SK-N-MC (cell line): Measurements from ENCODE around the gene ALPL.

Experiments used
- DNase-seq: peaks from one replicate; pipeline ENCODE4 v3.0.0-alpha.2; 2011; ENCODE audit warnings: low read depth, low spot score
- H3K27ac ChIP-seq: fragments of 200-600 bp; sonication (generic); 2 replicates; pipeline ENCODE4 v1.5.1; 2016; ENCODE audit warnings: mixed run types
- H3K36me3 ChIP-seq: fragments of 200-600 bp; sonication (generic); 2 replicates; pipeline ENCODE4 v1.6.1; 2017; ENCODE audit warnings: antibody characterized with exemption, low read length, mixed read lengths; ENCODE audit not compliant: insufficient read depth
- H3K4me3 ChIP-seq: fragments of 200-600 bp; sonication (generic); 2 replicates; pipeline ENCODE4 v1.5.1; 2016
- H3K9ac ChIP-seq: fragments of 200-600 bp; sonication (generic); 2 replicates; pipeline ENCODE4 v1.8.0; 2017; ENCODE audit warnings: mixed run types, mixed read lengths; ENCODE audit not compliant: insufficient read length
- H3K9me3 ChIP-seq: fragments of 200-600 bp; sonication (generic); 2 replicates; pipeline ENCODE4 v1.6.1; 2017; ENCODE audit warnings: low read depth, mild to moderate bottlenecking, antibody characterized with exemption, low read length, moderate library complexity, mixed read lengths
- EZH2 ChIP-seq: fragments of 200-600 bp; sonication (generic); IDR thresholded peaks from one replicate; pipeline ENCODE4 v1.6.1; 2017; ENCODE audit warnings: antibody characterized with exemption
- FOXP2 ChIP-seq: optimal IDR thresholded peaks from 2 replicates; pipeline ENCODE3; 2011; ENCODE audit warnings: mild to moderate bottlenecking, moderate library complexity; ENCODE audit not compliant: insufficient read depth; ENCODE audit errors: extremely low read length, control extremely low read depth
- POLR2AphosphoS5 ChIP-seq: IDR thresholded peaks from 2 replicates; pipeline ENCODE4 v1.6.1; 2012; ENCODE audit warnings: mild to moderate bottlenecking, low read depth, low read length, borderline replicate concordance

ALPL gene

GRCh38 chr1:21531241-21531640 is 22.0 kb downstream of the ALPL start:
- H3K36me3 ChIP-seq, result peaks cover 5% of the 10 kb centered on the region; the same call in 1 of the 2 replicates
- no peak for DNase-seq
- no peak overlapping the region for H3K9ac ChIP-seq
- no peak for TF ChIP-seq FOXP2
- no peak for TF ChIP-seq EZH2
- no peak for TF ChIP-seq POLR2AphosphoS5
- no peak overlapping the region for H3K4me3 ChIP-seq
- H3K27ac ChIP-seq, result no peak overlapping the region
- H3K9me3 ChIP-seq, result no peaks in the 10 kb centered on the region

DNA sequence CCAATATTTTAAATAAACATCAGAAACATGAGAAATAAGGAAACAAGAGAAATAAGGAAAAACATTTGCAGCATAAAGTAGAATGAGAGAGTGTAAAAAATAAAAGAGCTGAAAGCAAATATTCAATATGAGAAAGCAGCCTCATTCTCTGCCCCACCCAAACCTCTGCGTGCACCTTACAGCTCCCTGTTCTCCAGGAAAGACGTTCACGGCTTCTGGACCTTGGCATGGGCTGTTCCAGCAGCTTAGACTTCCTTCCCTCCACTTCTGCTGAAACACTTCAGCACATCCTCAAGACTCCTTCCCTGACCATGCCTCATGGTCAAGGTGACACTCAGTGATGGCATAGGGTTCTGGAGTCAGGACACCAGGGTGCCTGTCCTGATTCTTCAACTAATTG is 23.3 kb downstream of the ALPL start:
- no peak overlapping the region for H3K4me3 ChIP-seq
- H3K9ac ChIP-seq, result no peak overlapping the region
- TF ChIP-seq EZH2 (no peak), FOXP2 (no peak), POLR2AphosphoS5 (no peak)
- H3K36me3 ChIP-seq, result peaks cover 5% of the 10 kb centered on the region; the same call in 1 of the 2 replicates
- no peaks in the 10 kb centered on the region for H3K9me3 ChIP-seq
- no peak for DNase-seq
- H3K27ac ChIP-seq, result no peak overlapping the region

DNA sequence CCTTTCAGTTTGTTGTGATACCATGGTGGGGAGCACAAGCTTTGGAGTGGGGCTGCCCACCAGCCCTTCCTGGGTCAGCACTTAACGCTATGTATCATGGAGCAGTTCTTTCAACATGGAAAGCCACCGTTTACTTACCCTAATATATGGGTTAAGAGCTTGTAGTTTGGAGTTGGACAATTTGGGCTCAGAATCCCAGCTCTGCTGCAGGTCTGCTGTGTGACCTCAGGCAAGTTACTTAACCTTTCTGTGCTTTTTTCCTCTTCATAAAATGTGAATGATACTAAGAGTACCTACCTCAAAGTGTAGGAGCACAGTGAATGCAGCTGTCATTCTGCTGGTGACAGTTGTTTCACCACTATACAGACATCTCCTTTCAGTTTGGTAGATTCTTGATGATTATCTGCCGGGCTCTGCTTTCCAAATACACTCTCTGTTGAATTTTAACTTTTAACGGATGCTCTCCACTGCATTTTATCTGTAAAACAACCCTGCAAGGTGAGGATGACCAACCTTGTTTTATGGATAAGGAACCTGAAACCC is 23.8 kb downstream of the ALPL start:
- H3K27ac ChIP-seq, result no peak overlapping the region
- no peak for DNase-seq
- no peak overlapping the region for H3K9ac ChIP-seq
- no peak overlapping the region for H3K4me3 ChIP-seq
- TF ChIP-seq EZH2 (no peak), POLR2AphosphoS5 (no peak), FOXP2 (no peak)
- H3K9me3 ChIP-seq, result no peaks in the 10 kb centered on the region
- peaks cover 5% of the 10 kb centered on the region; the same call in 1 of the 2 replicates for H3K36me3 ChIP-seq

GRCh38 chr1:21534146-21534545 is 24.9 kb downstream of the ALPL start:
- H3K9ac ChIP-seq, result no peak overlapping the region

GRCh38 chr1:21534674-21535378 is 25.6 kb downstream of the ALPL start:
- H3K36me3 ChIP-seq, result peaks cover 5% of the 10 kb centered on the region; the same call in 1 of the 2 replicates
- no peak for DNase-seq
- H3K9me3 ChIP-seq, result no peaks in the 10 kb centered on the region
- no peak overlapping the region for H3K9ac ChIP-seq
- H3K4me3 ChIP-seq, result no peak overlapping the region
- no peak overlapping the region for H3K27ac ChIP-seq
- TF ChIP-seq POLR2AphosphoS5 (no peak), FOXP2 (no peak), EZH2 (no peak)

More at GRCh38 chr1:21534146-21534545, 24.9 kb downstream of the ALPL start:
- Histone ChIP-seq H3K4me3 (no peak overlapping the region), H3K9me3 (no peaks in the 10 kb centered on the region), H3K36me3 (peaks cover 5% of the 10 kb centered on the region; the same call in 1 of the 2 replicates), H3K27ac (no peak overlapping the region)
- DNase-seq, result no peak
- TF ChIP-seq FOXP2, result no peak
- TF ChIP-seq EZH2, result no peak
- no peak for TF ChIP-seq POLR2AphosphoS5

DNA sequence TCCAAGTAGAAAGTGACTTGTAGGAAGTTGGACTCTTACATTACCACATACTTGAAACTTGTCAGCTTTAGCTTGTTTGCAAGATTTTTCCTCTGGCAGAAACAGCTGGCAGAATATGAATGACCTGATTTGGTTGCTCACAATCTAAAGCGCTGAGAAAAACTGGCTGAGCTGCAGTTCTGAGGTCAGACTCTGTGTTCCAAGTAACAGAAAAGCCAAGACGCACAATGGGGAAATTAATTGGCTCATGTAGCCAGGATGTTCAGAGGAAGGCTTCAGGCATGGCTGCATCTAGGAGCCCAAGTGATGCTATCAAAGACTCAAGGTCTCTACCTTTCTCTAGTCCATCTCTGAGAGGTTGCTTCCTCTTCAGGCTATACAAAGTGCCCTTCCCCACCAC is 27.0 kb downstream of the ALPL start:
- no peak for DNase-seq
- no peak overlapping the region for H3K9ac ChIP-seq
- TF ChIP-seq FOXP2, result no peak
- TF ChIP-seq POLR2AphosphoS5, result no peak
- TF ChIP-seq EZH2, result no peak
- no peak overlapping the region for H3K4me3 ChIP-seq
- H3K36me3 ChIP-seq, result no peaks in the 10 kb centered on the region; the same call in 1 of the 2 replicates
- H3K27ac ChIP-seq, result no peak overlapping the region
- H3K9me3 ChIP-seq, result no peaks in the 10 kb centered on the region

- no peaks in the 10 kb centered on the region for H3K9me3 ChIP-seq
- DNase-seq, result no peak
- no peak overlapping the region for H3K27ac ChIP-seq
These were observed 28.3 kb downstream of the ALPL start for GRCh38 chr1:21537511-21537931.

GRCh38 chr1:21537932-21538630 is 28.9 kb downstream of the ALPL start:
- Histone ChIP-seq H3K9me3 (no peaks in the 10 kb centered on the region), H3K27ac (no peak overlapping the region), H3K4me3 (no peak overlapping the region), H3K9ac (no peak overlapping the region), H3K36me3 (no peaks in the 10 kb centered on the region)
- TF ChIP-seq POLR2AphosphoS5, result no peak
- no peak for TF ChIP-seq FOXP2
- no peak for TF ChIP-seq EZH2
- no peak for DNase-seq

More at GRCh38 chr1:21537511-21537931, 28.3 kb downstream of the ALPL start:
- no peak for TF ChIP-seq POLR2AphosphoS5
- TF ChIP-seq FOXP2, result no peak
- no peak for TF ChIP-seq EZH2
- H3K9ac ChIP-seq, result no peak overlapping the region
- H3K36me3 ChIP-seq, result no peaks in the 10 kb centered on the region; the same call in 1 of the 2 replicates
- no peak overlapping the region for H3K4me3 ChIP-seq
